Measurements from ENCODE around the gene FRAT1.

Gene FRAT1

GRCh38 chr10:97321804-97322190 is 2.7 kb downstream of the FRAT1 start:
- no peak for DNase-seq
- no peak overlapping the region for H3K4me3 Mint-ChIP-seq
- H3K4me1 Mint-ChIP-seq: peaks cover 22 to 38% of the 10 kb centered on the region in 2 donors

GRCh38 chr10:97323501-97323900 is 4.4 kb downstream of the FRAT1 start:
- Mint-ChIP-seq H3K9me3 (no peaks in the 10 kb centered on the region), H3K27me3 (no peaks in the 10 kb centered on the region), H3K4me3 (no peak overlapping the region), H3K36me3 (peaks cover 0 to 4% of the 10 kb centered on the region in 2 donors), H3K27ac (no peak overlapping the region), H3K4me1 (peaks cover 23 to 43% of the 10 kb centered on the region in 2 donors)
- DNase-seq (no peak), ATAC-seq (replicated peaks) (no peak)

More at GRCh38 chr10:97321804-97322190, 2.7 kb downstream of the FRAT1 start:
- H3K27ac Mint-ChIP-seq: no peak overlapping the region
- no peaks in the 10 kb centered on the region for H3K9me3 Mint-ChIP-seq
- no peaks in the 10 kb centered on the region for H3K27me3 Mint-ChIP-seq
- ATAC-seq (replicated peaks): no peak
- no peaks in the 10 kb centered on the region for H3K36me3 Mint-ChIP-seq

- peaks cover 17 to 46% of the 10 kb centered on the region in 2 donors for H3K4me1 Mint-ChIP-seq
- no peak for DNase-seq
- peaks cover 5 to 13% of the 10 kb centered on the region in 2 donors for H3K36me3 Mint-ChIP-seq
- H3K4me3 Mint-ChIP-seq: no peak overlapping the region
- no peaks in the 10 kb centered on the region for H3K9me3 Mint-ChIP-seq
- H3K27me3 Mint-ChIP-seq: no peaks in the 10 kb centered on the region
- no peak for ATAC-seq (replicated peaks)
- H3K27ac Mint-ChIP-seq: no peak overlapping the region
Observed at GRCh38 chr10:97325754-97326153, 6.7 kb downstream of the FRAT1 start.

GRCh38 chr10:97327348-97328294 is 8.6 kb downstream of the FRAT1 start:
- peaks cover 19 to 52% of the 10 kb centered on the region in 2 donors for H3K4me1 Mint-ChIP-seq

GRCh38 chr10:97328646-97329453 is 9.8 kb downstream of the FRAT1 start:
- DNase-seq: no peak
- ATAC-seq (replicated peaks): no peak
- H3K36me3 Mint-ChIP-seq: peaks cover 7 to 24% of the 10 kb centered on the region in 2 donors
- peak overlapping the region; percentile 87 for H3K27ac Mint-ChIP-seq
- H3K27me3 Mint-ChIP-seq: no peaks in the 10 kb centered on the region
- no peaks in the 10 kb centered on the region for H3K9me3 Mint-ChIP-seq
- no peak overlapping the region for H3K4me3 Mint-ChIP-seq
- H3K4me1 Mint-ChIP-seq: peaks cover 27 to 64% of the 10 kb centered on the region in 2 donors

More at GRCh38 chr10:97327348-97328294, 8.6 kb downstream of the FRAT1 start:
- Mint-ChIP-seq H3K27ac (no peak overlapping the region), H3K36me3 (peaks cover 7 to 16% of the 10 kb centered on the region in 2 donors), H3K9me3 (no peaks in the 10 kb centered on the region), H3K4me3 (no peak overlapping the region), H3K27me3 (no peaks in the 10 kb centered on the region)
- no peak for ATAC-seq (replicated peaks)
- DNase-seq: no peak

- peaks cover 7 to 24% of the 10 kb centered on the region in 2 donors for H3K36me3 Mint-ChIP-seq
- no peaks in the 10 kb centered on the region for H3K9me3 Mint-ChIP-seq
Observed at GRCh38 chr10:97329766-97330165, 10.7 kb downstream of the FRAT1 start.

GRCh38 chr10:97331153-97331703 is 12.2 kb downstream of the FRAT1 start:
- no peak for DNase-seq
- no peaks in the 10 kb centered on the region for H3K9me3 Mint-ChIP-seq
- H3K4me3 Mint-ChIP-seq: peak overlapping the region; percentile 3 to 66
- H3K27me3 Mint-ChIP-seq: no peaks in the 10 kb centered on the region
- peaks cover 25 to 60% of the 10 kb centered on the region in 2 donors for H3K4me1 Mint-ChIP-seq
- no peak for ATAC-seq (replicated peaks)
- H3K27ac Mint-ChIP-seq: peak overlapping the region; percentile 57
- H3K36me3 Mint-ChIP-seq: peaks cover 7 to 24% of the 10 kb centered on the region in 2 donors

More at GRCh38 chr10:97329766-97330165, 10.7 kb downstream of the FRAT1 start:
- H3K27ac Mint-ChIP-seq: no peak overlapping the region
- no peak overlapping the region for H3K4me3 Mint-ChIP-seq
- no peak for DNase-seq
- no peak for ATAC-seq (replicated peaks)
- peaks cover 27 to 64% of the 10 kb centered on the region in 2 donors for H3K4me1 Mint-ChIP-seq
- no peaks in the 10 kb centered on the region for H3K27me3 Mint-ChIP-seq

GRCh38 chr10:97332591-97333350 is 13.7 kb downstream of the FRAT1 start:
- ATAC-seq (replicated peaks): no peak
- Mint-ChIP-seq H3K27me3 (no peaks in the 10 kb centered on the region), H3K4me1 (peaks cover 25 to 50% of the 10 kb centered on the region in 2 donors), H3K4me3 (peak overlapping the region; percentile 84 to 85), H3K9me3 (no peaks in the 10 kb centered on the region), H3K27ac (peak overlapping the region; percentile 92), H3K36me3 (peaks cover 7 to 24% of the 10 kb centered on the region in 2 donors)
- DNase-seq: no peak

GRCh38 chr10:97333351-97333600 is 14.2 kb downstream of the FRAT1 start:
- Mint-ChIP-seq H3K27me3 (no peaks in the 10 kb centered on the region), H3K4me1 (peaks cover 23 to 45% of the 10 kb centered on the region in 2 donors), H3K36me3 (peaks cover 9 to 21% of the 10 kb centered on the region in 2 donors), H3K4me3 (peak overlapping the region; percentile 84 to 85), H3K9me3 (no peaks in the 10 kb centered on the region), H3K27ac (peak overlapping the region; percentile 92)
- ATAC-seq (replicated peaks) (peak in 1 of 2 donors; percentile 0), DNase-seq (no peak)

GRCh38 chr10:97333601-97334369 is 14.7 kb downstream of the FRAT1 start:
- Mint-ChIP-seq H3K4me3 (peak overlapping the region; percentile 84 to 85), H3K4me1 (peaks cover 23 to 40% of the 10 kb centered on the region in 2 donors), H3K27ac (peak overlapping the region; percentile 92), H3K36me3 (peaks cover 9 to 21% of the 10 kb centered on the region in 2 donors), H3K9me3 (no peaks in the 10 kb centered on the region), H3K27me3 (no peaks in the 10 kb centered on the region)
- DNase-seq (peak; percentile 47), ATAC-seq (replicated peaks) (peak; percentile 63 to 65)

- peak within 1 kb of the TSS; percentile 96 for H3K27ac Mint-ChIP-seq
- peaks cover 9 to 18% of the 10 kb centered on the region in 2 donors for H3K36me3 Mint-ChIP-seq
- H3K4me1 Mint-ChIP-seq: peaks cover 23 to 36% of the 10 kb centered on the region in 2 donors
- ATAC-seq (replicated peaks) (peak; percentile 85 to 89), DNase-seq (peak; percentile 81)
- H3K4me3 Mint-ChIP-seq: peak within 1 kb of the TSS; percentile 85 to 86
- no peaks in the 10 kb centered on the region for H3K27me3 Mint-ChIP-seq
- H3K9me3 Mint-ChIP-seq: no peaks in the 10 kb centered on the region
Observed at GRCh38 chr10:97334370-97335175, 15.5 kb downstream of the FRAT1 start, which contains the start of gene FRAT2. Gene FRAT2, minus strand, starts transcription at chr10:97334729. Its CDS starts 157 bp downstream, at chr10:97334572.

- ATAC-seq (replicated peaks) (peak; percentile 2), DNase-seq (no peak)
- Mint-ChIP-seq H3K4me3 (peak overlapping the region; percentile 82 to 86), H3K27me3 (no peaks in the 10 kb centered on the region), H3K36me3 (peaks cover 5 to 14% of the 10 kb centered on the region in 2 donors), H3K9me3 (no peaks in the 10 kb centered on the region), H3K27ac (peak overlapping the region; percentile 81), H3K4me1 (peaks cover 19 to 30% of the 10 kb centered on the region in 2 donors)
Observed at GRCh38 chr10:97335188-97335619, 16.1 kb downstream of the FRAT1 start.
